KBM-7 (cell line): ENCODE data around the gene CPNE7.
"Not testable (repeated sequence)": the region's sequence is repeated elsewhere in the genome, so short reads cannot be mapped to it uniquely, and the experiment has no call there.

Source experiments
- DNase-seq: peaks from one replicate; pipeline ENCODE4 v3.0.0-alpha.2; 2015
- in situ Hi-C: fragments of 300-500 bp; cut with MboI; formaldehyde crosslinking; loops from 2 replicates; pipeline ENCODE4 v1.14.3; 2020; ENCODE audit warnings: low sequenced_read_pairs, low pct_unique_long_range_greater_than_20kb, mixed read lengths

CPNE7 gene

GRCh38 chr16:89563639-89564392, 11.7 kb upstream of the CPNE7 start:
- no peak for DNase-seq
- in situ Hi-C loops, result no loop called here

DNA sequence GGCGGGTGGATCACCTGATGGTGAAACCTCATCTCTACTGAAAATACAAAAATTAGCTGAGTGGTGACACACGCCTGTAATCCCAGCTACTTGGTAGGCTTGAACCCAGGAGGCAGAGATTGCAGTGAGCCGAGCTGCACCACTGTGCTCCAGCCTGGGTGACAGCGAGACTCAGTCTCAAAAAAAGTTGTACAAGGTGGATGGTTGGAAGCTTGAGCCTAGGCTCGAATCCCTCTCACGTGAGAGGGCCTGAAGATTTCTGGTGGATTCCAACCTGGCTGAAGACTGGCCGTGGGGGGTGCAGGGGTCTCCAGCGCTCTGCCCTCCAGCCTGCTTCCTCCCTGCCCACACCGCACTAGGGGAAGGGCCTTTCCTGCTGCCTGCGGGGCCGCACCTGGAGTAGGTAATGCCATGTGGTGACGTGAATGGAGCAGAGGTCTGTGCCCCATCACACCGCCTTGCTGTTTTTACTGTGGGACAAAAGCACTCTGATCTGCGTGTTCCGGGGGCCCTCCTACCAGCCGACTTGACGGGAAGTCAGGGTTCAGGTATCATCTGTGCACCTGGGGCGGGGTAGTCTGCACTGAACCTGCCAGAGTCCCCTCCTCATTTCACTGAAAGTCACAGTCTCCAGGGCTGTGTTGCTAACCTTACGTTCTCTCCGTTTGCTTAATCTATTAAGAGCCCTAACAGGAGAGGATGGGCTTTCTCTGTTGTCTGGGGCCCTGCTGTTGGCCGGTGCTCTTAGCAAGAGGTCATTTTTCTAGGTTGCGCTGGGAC, 10.9 kb upstream of the CPNE7 start:
- peak; percentile 47 for DNase-seq

DNA sequence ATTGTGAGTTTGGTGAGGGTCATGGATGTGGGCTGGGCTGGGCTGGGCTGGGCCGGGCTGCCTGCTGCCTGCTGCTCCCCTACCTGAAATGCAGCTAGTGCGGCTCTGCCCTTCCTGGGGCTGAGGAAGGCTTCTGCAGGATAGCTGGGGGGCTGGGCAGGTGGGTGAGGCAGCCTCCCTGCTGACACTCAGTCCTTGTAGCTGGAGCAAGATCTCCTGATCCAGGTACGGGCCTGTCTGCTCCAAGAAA, 10.4 kb upstream of the CPNE7 start:
- DNase-seq, result no peak
- in situ Hi-C loops, result no loop called here

More for the DNA sequence above, 10.9 kb upstream of the CPNE7 start:
- in situ Hi-C loops, result no loop called here

DNA sequence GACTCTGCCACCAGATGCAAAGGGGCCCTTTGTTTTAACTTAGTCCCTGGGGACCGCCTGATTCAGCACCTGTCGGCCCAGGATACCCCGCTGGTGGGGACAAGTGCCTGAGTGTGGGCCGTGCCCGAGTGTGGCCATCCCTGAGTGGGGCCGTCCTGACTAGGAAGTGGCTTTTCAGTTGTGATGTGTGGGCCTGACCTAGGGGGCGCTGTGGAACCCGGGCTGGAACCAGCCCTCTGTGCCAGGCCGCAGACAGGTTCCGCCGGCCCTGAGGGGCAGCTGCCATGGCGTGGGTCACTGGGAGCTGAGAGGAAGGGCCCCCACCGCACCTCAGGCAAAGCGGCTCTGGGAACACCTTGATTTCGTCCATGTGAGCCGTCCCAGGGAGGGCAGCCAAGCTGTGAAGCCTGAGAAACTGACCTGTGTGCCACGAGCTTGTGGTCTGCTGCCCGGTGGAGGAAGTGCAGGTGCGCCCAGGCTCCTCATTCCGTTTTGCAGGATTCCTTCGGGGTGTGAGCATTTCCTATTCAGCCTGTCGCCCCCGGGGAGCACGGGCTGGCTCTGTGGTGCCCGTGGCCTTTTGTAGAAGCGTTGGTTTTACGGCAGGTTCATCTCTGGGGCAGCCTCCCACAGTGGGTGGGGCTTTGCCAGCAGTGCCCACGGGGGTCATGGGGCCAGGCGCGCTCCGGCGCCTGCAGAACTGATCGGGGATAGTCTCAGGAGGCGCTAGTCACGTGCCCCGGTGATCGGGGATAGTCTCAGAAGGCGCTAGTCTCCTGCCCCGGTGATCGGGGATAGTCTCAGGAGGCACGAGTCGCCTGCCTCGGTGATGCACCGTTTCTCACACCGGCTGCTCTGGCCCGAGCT, 9.8 kb upstream of the CPNE7 start:
- peak; percentile 89 for DNase-seq
- in situ Hi-C loops, result no loop called here

DNA sequence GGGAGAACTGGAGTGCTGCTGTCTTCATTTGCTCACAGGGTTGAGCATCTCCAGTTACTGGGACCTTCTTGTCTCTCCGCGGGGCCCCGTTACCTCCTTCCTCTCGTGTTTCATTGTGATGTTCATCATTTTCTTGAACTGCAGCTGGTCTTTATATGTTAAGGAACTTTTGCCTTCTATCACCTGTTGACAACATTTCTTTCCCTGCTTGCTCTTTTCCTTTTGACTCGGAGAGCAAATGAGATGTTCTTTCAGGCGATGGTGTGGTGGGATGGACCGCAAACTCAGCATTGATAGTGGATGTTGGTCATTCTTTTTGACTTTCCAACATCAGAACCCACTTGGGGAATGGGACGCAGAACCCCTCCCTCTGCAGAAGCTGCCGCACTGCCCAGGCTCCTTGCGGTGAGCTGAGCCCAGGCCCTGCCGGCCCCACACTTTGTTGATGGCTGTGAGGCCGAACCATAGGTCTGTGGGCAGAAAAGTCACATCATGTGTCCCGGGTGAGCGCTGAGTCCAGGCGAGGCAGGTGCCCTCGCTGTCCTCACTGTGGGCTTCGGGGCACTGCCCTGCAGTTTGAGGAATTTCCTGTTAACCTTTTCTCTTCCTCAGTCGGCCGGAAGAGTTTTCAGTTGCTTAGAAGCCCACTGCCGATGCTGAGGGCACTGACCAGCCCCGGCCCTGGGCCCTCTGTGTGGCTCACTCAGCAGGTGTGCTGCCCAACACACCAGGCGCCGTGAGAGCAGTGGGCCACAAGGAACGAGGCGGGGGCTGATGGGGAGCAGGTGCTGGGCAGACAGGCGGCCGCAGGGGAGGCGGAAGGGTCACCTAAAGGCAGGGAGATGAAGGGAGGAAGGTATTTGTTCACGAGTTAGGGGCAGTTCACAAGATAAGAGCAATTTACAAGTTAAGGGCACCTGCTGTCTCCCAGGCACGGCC, 7.6 kb upstream of the CPNE7 start:
- in situ Hi-C loops, result no loop called here
- DNase-seq, result no peak

DNA sequence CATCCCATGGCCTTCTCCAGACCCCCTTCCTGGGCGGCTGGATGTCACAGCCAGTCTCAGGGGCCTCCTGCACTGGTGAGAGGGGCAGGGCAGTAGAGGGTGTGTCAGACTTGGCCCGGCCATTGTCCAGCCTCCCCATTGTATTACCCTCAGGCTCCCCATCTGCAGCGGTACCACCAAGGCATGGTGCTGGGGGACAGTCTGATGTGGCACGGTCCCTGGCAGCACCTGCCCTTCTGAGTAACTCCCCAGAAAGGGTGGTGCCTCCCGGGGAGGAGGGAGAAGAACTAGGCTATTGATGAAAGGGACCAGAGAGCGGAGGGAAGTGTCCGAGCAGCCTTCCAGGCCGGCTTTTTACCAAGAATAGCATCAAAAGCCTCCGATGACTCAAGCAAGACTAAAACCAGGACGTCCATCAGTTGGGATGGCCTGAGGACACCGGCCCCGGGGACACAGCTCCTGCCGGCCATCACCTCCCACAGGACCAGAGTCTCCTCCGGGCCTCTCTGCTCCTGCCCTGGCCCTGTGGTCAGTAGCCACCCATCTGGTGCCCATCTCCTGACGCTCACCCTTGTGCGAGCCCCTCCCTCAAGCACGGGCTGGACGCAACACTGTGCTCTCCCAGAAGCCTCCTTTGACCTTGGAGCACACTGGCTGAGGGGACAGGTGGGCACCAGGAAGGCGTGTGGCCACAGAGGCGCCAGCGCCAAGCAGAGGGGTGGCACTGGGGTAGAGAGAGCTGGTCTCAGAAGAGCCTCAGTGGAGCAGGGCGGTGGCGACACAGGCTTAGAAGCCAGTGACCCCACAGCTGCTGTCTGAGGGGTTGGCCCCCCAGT, 5.8 kb upstream of the CPNE7 start:
- DNase-seq, result no peak
- in situ Hi-C loops, result no loop called here

DNA sequence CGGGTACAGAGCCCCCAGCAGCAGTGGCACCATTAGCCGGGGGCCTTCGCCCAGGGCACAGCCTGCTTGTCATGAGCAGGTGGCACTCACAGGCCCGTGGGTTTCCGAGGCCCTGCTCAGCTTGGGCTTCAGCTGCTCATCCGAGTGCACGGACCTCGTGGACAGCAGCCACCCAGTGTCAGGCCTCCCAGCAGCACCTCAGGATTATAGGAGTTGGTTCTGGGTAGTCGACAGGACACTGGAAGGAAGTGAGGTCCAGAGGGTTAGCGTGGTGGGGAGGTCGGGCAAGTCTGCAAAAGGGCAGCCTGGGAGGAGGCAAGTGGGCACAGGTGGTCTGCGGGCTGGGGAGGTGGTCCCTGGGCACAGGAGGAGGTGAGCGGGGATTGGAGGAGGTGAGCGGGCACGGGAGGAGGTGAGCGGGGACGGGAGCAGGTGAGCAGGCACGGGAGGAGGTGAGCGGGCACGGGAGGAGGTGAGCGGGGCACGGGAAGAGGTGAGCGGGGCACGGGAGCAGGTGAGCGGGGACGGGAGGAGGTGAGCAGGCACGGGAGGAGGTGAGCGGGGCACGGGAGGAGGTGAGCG, 5.1 kb upstream of the CPNE7 start:
- DNase-seq, result no peak
- in situ Hi-C loops, result no loop called here

DNA sequence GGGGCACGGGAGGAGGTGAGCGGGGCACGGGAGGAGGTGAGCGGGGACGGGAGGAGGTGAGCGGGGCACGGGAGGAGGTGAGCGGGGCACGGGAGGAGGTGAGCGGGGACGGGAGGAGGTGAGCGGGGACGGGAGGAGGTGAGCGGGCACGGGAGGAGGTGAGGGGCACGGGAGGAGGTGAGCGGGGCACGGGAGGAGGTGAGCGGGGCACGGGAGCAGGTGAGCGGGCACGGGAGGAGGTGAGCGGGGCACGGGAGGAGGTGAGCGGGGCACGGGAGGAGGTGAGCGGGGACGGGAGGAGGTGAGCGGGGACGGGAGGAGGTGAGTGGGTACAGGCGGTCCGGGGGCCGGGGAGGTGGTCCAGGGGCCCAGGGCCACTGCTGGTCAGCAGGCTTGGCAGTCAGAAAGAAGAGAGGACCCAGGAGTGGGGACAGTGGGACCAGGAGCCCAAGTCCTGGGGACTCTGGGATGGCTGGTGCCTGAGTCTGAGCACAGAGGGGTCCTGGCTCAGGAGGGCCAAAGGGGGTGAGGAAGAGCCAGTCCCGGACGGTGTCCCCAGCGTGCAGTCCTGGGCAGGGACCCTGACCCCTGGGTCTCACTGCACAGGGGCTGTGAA, 4.5 kb upstream of the CPNE7 start:
- in situ Hi-C loops, DNase-seq: not testable (repeated sequence)

GRCh38 chr16:89571636-89572035, 3.9 kb upstream of the CPNE7 start:
- DNase-seq, result no peak
- in situ Hi-C loops, result no loop called here

GRCh38 chr16:89572073-89572484, 3.5 kb upstream of the CPNE7 start:
- in situ Hi-C loops, result no loop called here
- no peak for DNase-seq

DNA sequence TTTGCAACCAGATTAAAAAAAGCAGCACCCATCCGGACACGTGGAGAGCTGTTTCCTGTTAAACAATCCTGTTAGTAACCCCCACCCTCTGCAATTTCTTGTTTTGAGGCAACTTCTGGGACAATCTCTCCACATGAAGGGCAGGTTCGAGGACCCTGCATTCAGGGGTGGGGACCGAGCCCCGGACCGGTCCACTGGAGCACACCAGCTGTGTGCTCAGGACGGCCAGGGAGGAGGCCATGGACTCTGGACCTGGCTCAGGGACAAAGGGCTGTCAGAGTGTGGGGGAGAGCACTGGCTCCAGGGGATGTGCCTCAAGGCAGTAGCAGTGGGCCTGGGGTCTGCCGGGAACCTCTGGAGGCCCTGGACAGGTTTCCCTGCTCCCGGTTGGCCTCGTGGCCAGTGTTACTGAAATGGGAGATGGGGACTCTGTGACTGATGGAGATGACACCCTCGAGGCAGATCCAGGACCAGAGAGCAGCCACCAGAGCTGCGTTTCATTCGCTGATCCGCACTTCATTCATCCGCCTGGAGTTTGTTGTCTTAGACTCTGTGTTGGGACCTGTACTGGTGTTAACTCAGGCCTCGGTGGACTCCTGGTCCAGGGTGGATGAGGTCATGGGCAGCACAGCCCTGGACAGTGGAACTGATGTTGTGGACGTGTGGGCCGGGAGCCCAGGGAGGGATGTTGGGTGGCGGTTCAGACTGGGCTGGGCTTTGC, 2.9 kb upstream of the CPNE7 start:
- in situ Hi-C loops, result no loop called here
- DNase-seq, result peak; percentile 24

- no peak for DNase-seq
- in situ Hi-C loops, result no loop called here
Measured at GRCh38 chr16:89573826-89574680, 1.5 kb upstream of the CPNE7 start.

GRCh38 chr16:89574681-89575246, 794 bp upstream of the CPNE7 start:
- in situ Hi-C loops, result no loop called here
- DNase-seq, result peak; percentile 87

GRCh38 chr16:89576153-89577054, 846 bp downstream of the CPNE7 start:
- no peak for DNase-seq
- in situ Hi-C loops, result no loop called here
